Measurements from ENCODE around the gene SPRING1. TPM values are rescaled to one million over a fixed set of nuclear protein-coding genes. Genes with fewer than 3 reads are reported as not detected.
"Not testable (repeated sequence)": the region's sequence is repeated elsewhere in the genome, so short reads cannot be mapped to it uniquely, and the experiment has no call there.

The SPRING1 gene
- polyA plus RNA-seq, 2 donors, result 7.8 to 10.1 TPM

- no peaks in the 10 kb centered on the region for H3K4me1 ChIP-seq (ENCODE audit: control insufficient read depth in 2 of 2, insufficient read depth in 2 of 2, low read length in 1 of 2)
- 92% methylated on average over 3 of the region's 3 CpGs for WGBS, 2 donors
- H3K36me3 ChIP-seq (ENCODE audit: control insufficient read depth in 2 of 2, insufficient read depth in 2 of 2, low read length in 1 of 2), result no peaks in the 10 kb centered on the region
- no peak overlapping the region for H3K4me3 ChIP-seq (ENCODE audit: low read depth in 1 of 2, low read length in 2 of 2)
- H3K27ac ChIP-seq (ENCODE audit: low read depth in 2 of 2, low read length in 1 of 2), result no peak overlapping the region
- H3K9me3 ChIP-seq (ENCODE audit: control insufficient read depth in 2 of 2, insufficient read depth in 1 of 2, low read depth in 1 of 2, low read length in 1 of 2), result no peaks in the 10 kb centered on the region
- H3K27me3 ChIP-seq (ENCODE audit: control insufficient read depth in 1 of 2, insufficient read depth in 2 of 2, low read length in 2 of 2), result no peaks in the 10 kb centered on the region
Observed at GRCh38 chr12:116766746-116767145, 28.9 kb upstream of the SPRING1 start.

- H3K4me3 ChIP-seq (ENCODE audit: low read depth in 1 of 2, low read length in 2 of 2), result no peak overlapping the region
- no peaks in the 10 kb centered on the region for H3K36me3 ChIP-seq (ENCODE audit: control insufficient read depth in 2 of 2, insufficient read depth in 2 of 2, low read length in 1 of 2)
- no peaks in the 10 kb centered on the region for H3K4me1 ChIP-seq (ENCODE audit: control insufficient read depth in 2 of 2, insufficient read depth in 2 of 2, low read length in 1 of 2)
- H3K27ac ChIP-seq (ENCODE audit: low read depth in 2 of 2, low read length in 1 of 2), result no peak overlapping the region
- WGBS, 2 donors, result 93 to 99% methylated on average over 3 of the region's 3 CpGs
- H3K27me3 ChIP-seq (ENCODE audit: control insufficient read depth in 1 of 2, insufficient read depth in 2 of 2, low read length in 2 of 2), result no peaks in the 10 kb centered on the region
- H3K9me3 ChIP-seq (ENCODE audit: control insufficient read depth in 2 of 2, insufficient read depth in 1 of 2, low read depth in 1 of 2, low read length in 1 of 2), result no peaks in the 10 kb centered on the region
Observed at GRCh38 chr12:116766285-116766684, 28.4 kb upstream of the SPRING1 start.

GRCh38 chr12:116765271-116765670, 27.4 kb upstream of the SPRING1 start:
- no peaks in the 10 kb centered on the region for H3K36me3 ChIP-seq (ENCODE audit: control insufficient read depth in 2 of 2, insufficient read depth in 2 of 2, low read length in 1 of 2)
- H3K9me3 ChIP-seq (ENCODE audit: control insufficient read depth in 2 of 2, insufficient read depth in 1 of 2, low read depth in 1 of 2, low read length in 1 of 2), result no peaks in the 10 kb centered on the region
- no peaks in the 10 kb centered on the region for H3K4me1 ChIP-seq (ENCODE audit: control insufficient read depth in 2 of 2, insufficient read depth in 2 of 2, low read length in 1 of 2)
- H3K27me3 ChIP-seq (ENCODE audit: control insufficient read depth in 1 of 2, insufficient read depth in 2 of 2, low read length in 2 of 2), result no peaks in the 10 kb centered on the region
- WGBS, 2 donors, result 66 to 77% methylated on average over 5 of the region's 5 CpGs
- H3K27ac ChIP-seq (ENCODE audit: low read depth in 2 of 2, low read length in 1 of 2), result no peak overlapping the region
- no peak overlapping the region for H3K4me3 ChIP-seq (ENCODE audit: low read depth in 1 of 2, low read length in 2 of 2)

GRCh38 chr12:116761499-116761898, 23.6 kb upstream of the SPRING1 start:
- H3K27ac ChIP-seq (ENCODE audit: low read depth in 2 of 2, low read length in 1 of 2), result no peak overlapping the region
- WGBS, 2 donors, result 95 to 97% methylated on average over 4 of the region's 4 CpGs
- no peaks in the 10 kb centered on the region for H3K4me1 ChIP-seq (ENCODE audit: control insufficient read depth in 2 of 2, insufficient read depth in 2 of 2, low read length in 1 of 2)
- no peak overlapping the region for H3K4me3 ChIP-seq (ENCODE audit: low read depth in 1 of 2, low read length in 2 of 2)
- no peaks in the 10 kb centered on the region for H3K27me3 ChIP-seq (ENCODE audit: control insufficient read depth in 1 of 2, insufficient read depth in 2 of 2, low read length in 2 of 2)
- no peaks in the 10 kb centered on the region for H3K9me3 ChIP-seq (ENCODE audit: control insufficient read depth in 2 of 2, insufficient read depth in 1 of 2, low read depth in 1 of 2, low read length in 1 of 2)
- no peaks in the 10 kb centered on the region for H3K36me3 ChIP-seq (ENCODE audit: control insufficient read depth in 2 of 2, insufficient read depth in 2 of 2, low read length in 1 of 2)

- H3K9me3 ChIP-seq (ENCODE audit: control insufficient read depth in 2 of 2, insufficient read depth in 1 of 2, low read depth in 1 of 2, low read length in 1 of 2), result no peaks in the 10 kb centered on the region
- no peaks in the 10 kb centered on the region for H3K4me1 ChIP-seq (ENCODE audit: control insufficient read depth in 2 of 2, insufficient read depth in 2 of 2, low read length in 1 of 2)
- WGBS, 2 donors, result 91% methylated on average over 11 of the region's 11 CpGs
- no peak overlapping the region for H3K4me3 ChIP-seq (ENCODE audit: low read depth in 1 of 2, low read length in 2 of 2)
- H3K27ac ChIP-seq (ENCODE audit: low read depth in 2 of 2, low read length in 1 of 2), result no peak overlapping the region
- no peaks in the 10 kb centered on the region for H3K27me3 ChIP-seq (ENCODE audit: control insufficient read depth in 1 of 2, insufficient read depth in 2 of 2, low read length in 2 of 2)
- H3K36me3 ChIP-seq (ENCODE audit: control insufficient read depth in 2 of 2, insufficient read depth in 2 of 2, low read length in 1 of 2), result no peaks in the 10 kb centered on the region
Observed at GRCh38 chr12:116760622-116761020, 22.8 kb upstream of the SPRING1 start.

- no peaks in the 10 kb centered on the region for H3K36me3 ChIP-seq (ENCODE audit: control insufficient read depth in 2 of 2, insufficient read depth in 2 of 2, low read length in 1 of 2)
- H3K27me3 ChIP-seq (ENCODE audit: control insufficient read depth in 1 of 2, insufficient read depth in 2 of 2, low read length in 2 of 2), result no peaks in the 10 kb centered on the region
- H3K4me3 ChIP-seq (ENCODE audit: low read depth in 1 of 2, low read length in 2 of 2), result no peak overlapping the region
- no peaks in the 10 kb centered on the region for H3K9me3 ChIP-seq (ENCODE audit: control insufficient read depth in 2 of 2, insufficient read depth in 1 of 2, low read depth in 1 of 2, low read length in 1 of 2)
- H3K4me1 ChIP-seq (ENCODE audit: control insufficient read depth in 2 of 2, insufficient read depth in 2 of 2, low read length in 1 of 2), result no peaks in the 10 kb centered on the region
- no peak overlapping the region for H3K27ac ChIP-seq (ENCODE audit: low read depth in 2 of 2, low read length in 1 of 2)
- 72 to 79% methylated on average over 22 of the region's 22 CpGs for WGBS, 2 donors
Observed at GRCh38 chr12:116759783-116760621, 22.1 kb upstream of the SPRING1 start.

GRCh38 chr12:116754783-116755182, 16.9 kb upstream of the SPRING1 start:
- H3K9me3 ChIP-seq (ENCODE audit: control insufficient read depth in 2 of 2, insufficient read depth in 1 of 2, low read depth in 1 of 2, low read length in 1 of 2); H3K36me3 ChIP-seq (ENCODE audit: control insufficient read depth in 2 of 2, insufficient read depth in 2 of 2, low read length in 1 of 2); H3K4me1 ChIP-seq (ENCODE audit: control insufficient read depth in 2 of 2, insufficient read depth in 2 of 2, low read length in 1 of 2); H3K4me3 ChIP-seq (ENCODE audit: low read depth in 1 of 2, low read length in 2 of 2); H3K27me3 ChIP-seq (ENCODE audit: control insufficient read depth in 1 of 2, insufficient read depth in 2 of 2, low read length in 2 of 2); H3K27ac ChIP-seq (ENCODE audit: low read depth in 2 of 2, low read length in 1 of 2): not testable (repeated sequence)
- WGBS, 2 donors, result 88 to 91% methylated on average over 1 of the region's 1 CpG

- not testable (repeated sequence) for H3K27ac ChIP-seq (ENCODE audit: low read depth in 2 of 2, low read length in 1 of 2); H3K27me3 ChIP-seq (ENCODE audit: control insufficient read depth in 1 of 2, insufficient read depth in 2 of 2, low read length in 2 of 2); H3K36me3 ChIP-seq (ENCODE audit: control insufficient read depth in 2 of 2, insufficient read depth in 2 of 2, low read length in 1 of 2); H3K4me3 ChIP-seq (ENCODE audit: low read depth in 1 of 2, low read length in 2 of 2); H3K4me1 ChIP-seq (ENCODE audit: control insufficient read depth in 2 of 2, insufficient read depth in 2 of 2, low read length in 1 of 2); H3K9me3 ChIP-seq (ENCODE audit: control insufficient read depth in 2 of 2, insufficient read depth in 1 of 2, low read depth in 1 of 2, low read length in 1 of 2)
- WGBS, 2 donors, result 94 to 95% methylated on average over 5 of the region's 5 CpGs
Observed at GRCh38 chr12:116754097-116754496, 16.2 kb upstream of the SPRING1 start.

GRCh38 chr12:116750298-116750697, 12.4 kb upstream of the SPRING1 start:
- Histone ChIP-seq H3K4me3 (ENCODE audit: low read depth in 1 of 2, low read length in 2 of 2) (no peak overlapping the region), H3K27ac (ENCODE audit: low read depth in 2 of 2, low read length in 1 of 2) (no peak overlapping the region), H3K4me1 (ENCODE audit: control insufficient read depth in 2 of 2, insufficient read depth in 2 of 2, low read length in 1 of 2) (no peaks in the 10 kb centered on the region), H3K9me3 (ENCODE audit: control insufficient read depth in 2 of 2, insufficient read depth in 1 of 2, low read depth in 1 of 2, low read length in 1 of 2) (no peaks in the 10 kb centered on the region), H3K36me3 (ENCODE audit: control insufficient read depth in 2 of 2, insufficient read depth in 2 of 2, low read length in 1 of 2) (no peaks in the 10 kb centered on the region), H3K27me3 (ENCODE audit: control insufficient read depth in 1 of 2, insufficient read depth in 2 of 2, low read length in 2 of 2) (no peaks in the 10 kb centered on the region)
- WGBS, 2 donors, result 90 to 95% methylated on average over 4 of the region's 4 CpGs

- WGBS, 2 donors, result 95 to 96% methylated on average over 20 to 26 of the region's 26 CpGs
- no peaks in the 10 kb centered on the region for H3K9me3 ChIP-seq (ENCODE audit: control insufficient read depth in 2 of 2, insufficient read depth in 1 of 2, low read depth in 1 of 2, low read length in 1 of 2)
- H3K4me3 ChIP-seq (ENCODE audit: low read depth in 1 of 2, low read length in 2 of 2), result no peak overlapping the region
- no peaks in the 10 kb centered on the region for H3K36me3 ChIP-seq (ENCODE audit: control insufficient read depth in 2 of 2, insufficient read depth in 2 of 2, low read length in 1 of 2)
- no peaks in the 10 kb centered on the region for H3K4me1 ChIP-seq (ENCODE audit: control insufficient read depth in 2 of 2, insufficient read depth in 2 of 2, low read length in 1 of 2)
- H3K27me3 ChIP-seq (ENCODE audit: control insufficient read depth in 1 of 2, insufficient read depth in 2 of 2, low read length in 2 of 2), result no peaks in the 10 kb centered on the region
- no peak overlapping the region for H3K27ac ChIP-seq (ENCODE audit: low read depth in 2 of 2, low read length in 1 of 2)
Observed at GRCh38 chr12:116749884-116750283, 12.0 kb upstream of the SPRING1 start.
